OCI-LY3 (cell line): ENCODE measurements around the gene KDM2A.

Source experiments
- H2AFZ ChIP-seq: fragments of 200-600, 300-600 bp; shearing (Covaris generic); 2 replicates; pipeline ENCODE4 v1.6.0; 2014; ENCODE audit warnings: antibody characterized with exemption, low read depth, low read length
- H3K27ac ChIP-seq: fragments of 200-600, 300-600 bp; sonication (generic); 2 replicates; pipeline ENCODE4 v1.5.1; 2014; ENCODE audit warnings: mild to moderate bottlenecking, low read length, moderate library complexity, mixed read lengths
- H3K27me3 ChIP-seq: fragments of 200-600, 300-600 bp; sonication (generic); 2 replicates; pipeline ENCODE4 v1.6.1; 2014; ENCODE audit warnings: low read depth, low read length, mixed read lengths
- H3K36me3 ChIP-seq: fragments of 200-600, 300-600 bp; sonication (generic); replicated peaks from 2 replicates; pipeline ENCODE3; 2014; ENCODE audit warnings: low read depth, low read length, mixed read lengths
- H3K4me1 ChIP-seq: fragments of 300-600, 200-600 bp; sonication (generic); 2 replicates; pipeline ENCODE4 v1.6.1; 2014; ENCODE audit warnings: low read length, mixed read lengths
- H3K4me2 ChIP-seq: fragments of 200-600, 300-600 bp; sonication (generic); 2 replicates; pipeline ENCODE4 v1.6.1; 2014; ENCODE audit warnings: low read length, mixed read lengths
- H3K4me3 ChIP-seq: fragments of 300-600, 200-600 bp; sonication (generic); 2 replicates; pipeline ENCODE4 v1.5.1; 2014; ENCODE audit warnings: antibody characterized with exemption, mild to moderate bottlenecking, low read length, moderate library complexity
- H3K79me2 ChIP-seq: fragments of 300-600, 200-600 bp; shearing (Covaris generic); 2 replicates; pipeline ENCODE4 v1.6.1; 2014; ENCODE audit warnings: mild to moderate bottlenecking, low read length, mixed read lengths
- H3K9ac ChIP-seq: fragments of 300-600, 200-600 bp; shearing (Covaris generic); 2 replicates; pipeline ENCODE4 v1.6.0; 2014; ENCODE audit warnings: mild to moderate bottlenecking, low read length, moderate library complexity
- H3K9me3 ChIP-seq: fragments of 200-600, 300-600 bp; shearing (Covaris generic); 2 replicates; pipeline ENCODE4 v1.6.1; 2014; ENCODE audit warnings: low read length, mixed read lengths; ENCODE audit not compliant: insufficient read depth
- H4K20me1 ChIP-seq: fragments of 200-600, 300-600 bp; sonication (generic); 2 replicates; pipeline ENCODE4 v1.6.1; 2016; ENCODE audit warnings: low read length, mixed read lengths; ENCODE audit not compliant: insufficient read depth
- CTCF ChIP-seq: fragments of 200-600, 300-600 bp; sonication (generic); IDR thresholded peaks from 2 replicates; pipeline ENCODE4 v1.5.1; 2014; ENCODE audit warnings: antibody characterized with exemption, low read length, low read depth
- EZH2phosphoT487 ChIP-seq: fragments of 200-600 bp; shearing (Covaris generic); IDR thresholded peaks from 2 replicates; pipeline ENCODE4 v1.6.1; 2018; ENCODE audit warnings: antibody characterized with exemption, mixed run types, low read depth

The KDM2A gene

GRCh38 chr11:67287355-67288197, 168.5 kb downstream of the KDM2A start:
- Histone ChIP-seq H4K20me1 (no peaks in the 10 kb centered on the region), H3K79me2 (peaks cover 28% of the 10 kb centered on the region), H3K27me3 (no peaks in the 10 kb centered on the region), H3K4me2 (peak overlapping the region; percentile 93), H3K9ac (peak overlapping the region; percentile 97), H3K4me1 (peaks cover 22% of the 10 kb centered on the region), H3K27ac (peak overlapping the region; percentile 93), H3K4me3 (peak overlapping the region; percentile 86), H2AFZ (no peak overlapping the region), H3K9me3 (no peaks in the 10 kb centered on the region), H3K36me3 (peaks cover 61% of the 10 kb centered on the region)
- TF ChIP-seq EZH2phosphoT487 (no peak), CTCF (no peak)

GRCh38 chr11:67288198-67288451, 169.1 kb downstream of the KDM2A start:
- Histone ChIP-seq H3K36me3 (peaks cover 59% of the 10 kb centered on the region), H3K9ac (peak overlapping the region; percentile 97), H3K4me3 (peak overlapping the region; percentile 86), H3K27ac (peak overlapping the region; percentile 93), H3K4me2 (peak overlapping the region; percentile 93), H2AFZ (no peak overlapping the region), H3K9me3 (no peaks in the 10 kb centered on the region), H4K20me1 (no peaks in the 10 kb centered on the region), H3K27me3 (no peaks in the 10 kb centered on the region), H3K4me1 (peaks cover 22% of the 10 kb centered on the region), H3K79me2 (peaks cover 28% of the 10 kb centered on the region)
- TF ChIP-seq EZH2phosphoT487: no peak
- TF ChIP-seq CTCF: no peak

GRCh38 chr11:67288452-67289225, 169.6 kb downstream of the KDM2A start:
- H3K9me3 ChIP-seq: no peaks in the 10 kb centered on the region
- no peaks in the 10 kb centered on the region for H4K20me1 ChIP-seq
- TF ChIP-seq CTCF (peak; percentile 55), EZH2phosphoT487 (no peak)
- peak overlapping the region; percentile 93 for H3K27ac ChIP-seq
- H3K9ac ChIP-seq: peak overlapping the region; percentile 97
- peaks cover 56% of the 10 kb centered on the region for H3K36me3 ChIP-seq
- 0 out of 2 replicates have a peak overlapping the region, but pooled peaks have one; percentile 20 for H2AFZ ChIP-seq
- H3K4me2 ChIP-seq: peak overlapping the region; percentile 93
- H3K79me2 ChIP-seq: peaks cover 28% of the 10 kb centered on the region
- peak overlapping the region; percentile 86 for H3K4me3 ChIP-seq
- peaks cover 22% of the 10 kb centered on the region for H3K4me1 ChIP-seq
- H3K27me3 ChIP-seq: no peaks in the 10 kb centered on the region

GRCh38 chr11:67289226-67289650, 170.2 kb downstream of the KDM2A start, which contains the start of gene ANKRD13D:
Gene ANKRD13D, plus strand, starts transcription at chr11:67289303. Its CDS starts 158 bp downstream, at chr11:67289461.
- peaks cover 22% of the 10 kb centered on the region for H3K4me1 ChIP-seq
- H3K4me3 ChIP-seq: peak within 1 kb of the TSS; percentile 86
- 0 out of 2 replicates have a peak within 1 kb of the TSS, but pooled peaks have one; percentile 20 for H2AFZ ChIP-seq
- H3K27me3 ChIP-seq: no peaks in the 10 kb centered on the region
- peak within 1 kb of the TSS; percentile 97 for H3K9ac ChIP-seq
- TF ChIP-seq EZH2phosphoT487: no peak
- TF ChIP-seq CTCF: no peak
- no peaks in the 10 kb centered on the region for H4K20me1 ChIP-seq
- H3K27ac ChIP-seq: peak within 1 kb of the TSS; percentile 93
- peaks cover 56% of the 10 kb centered on the region for H3K36me3 ChIP-seq
- H3K9me3 ChIP-seq: no peaks in the 10 kb centered on the region
- peaks cover 28% of the 10 kb centered on the region for H3K79me2 ChIP-seq
- H3K4me2 ChIP-seq: peak within 1 kb of the TSS; percentile 93
